K562 (cell line): ENCODE measurements around the gene CRK. TPM values are rescaled to one million over a fixed set of nuclear protein-coding genes. Genes with fewer than 3 reads are reported as not detected.

Source experiments
- ATAC-seq: fragments of 200-7000 bp; cut with Tn5 transposase; 3 replicates; pipeline ENCODE4 v1.9.1; 2020; ENCODE audit warnings: moderate library complexity
- BruUV-seq: library from RNA; stranded (reverse); fragments of 400-500 nt; replicated peaks from 2 replicates; lab custom pipeline; 2021; lab: Mats Ljungman, UMichigan
- CTCF ChIA-PET: fragments of 300-600 bp; formaldehyde crosslinking; extraction: SDS; loops from one replicate; lab custom pipeline; 2021; ENCODE audit warnings: low intra/inter-chr PET ratio; lab: Yijun Ruan, JAX
- POLR2A ChIA-PET: fragments of 300-600, 350-650 bp; sonication (Branson Sonifier 250); formaldehyde crosslinking; extraction: SDS; loops from one replicate; lab custom pipeline; 2021; ENCODE audit warnings: antibody characterized with exemption, inconsistent platforms; lab: Yijun Ruan, JAX
- DNase-seq, 4 experiments: peaks; one replicate each; pipeline versions ENCODE4 v3.0.0 to v3.0.0-alpha.2; 2011 to 2018; ENCODE audit warnings: low spot score in 3 of 4, mixed read lengths in 3 of 4; ENCODE audit errors: extremely low read depth in 1 of 4
- FAIRE-seq: peaks from 2 replicates; lab custom pipeline; 2011; peaks lifted over from hg19 to GRCh38; lab: Jason Lieb, UNC
- H2AFZ ChIP-seq: 2 replicates; pipeline ENCODE4 v1.6.0; 2011; ENCODE audit warnings: low read depth, low read length, control low read depth, inconsistent platforms
- H3K27ac ChIP-seq: fragments of 200-600 bp; 3 replicates; pipeline ENCODE4 v1.8.0; 2011; ENCODE audit warnings: low read depth, mild to moderate bottlenecking, control low read depth, inconsistent platforms, low read length, moderate library complexity, mixed read lengths; ENCODE audit errors: extremely low read depth
- H3K27me3 ChIP-seq, 2 experiments: fragments of 300-600 bp in 1 of 2; 2 replicates in 1 of 2; 3 replicates in 1 of 2; pipeline versions ENCODE4 v1.6.0 to v1.8.0; 2011; ENCODE audit warnings: inconsistent platforms in 2 of 2, low read length in 2 of 2, mild to moderate bottlenecking in 1 of 2, mixed read lengths in 1 of 2, moderate library complexity in 1 of 2; ENCODE audit not compliant: control insufficient read depth in 2 of 2, insufficient read depth in 2 of 2
- H3K36me3 ChIP-seq: fragments of 300-600 bp; 3 replicates; pipeline ENCODE4 v1.8.0; 2011; ENCODE audit warnings: mild to moderate bottlenecking, low read length, inconsistent platforms; ENCODE audit not compliant: control insufficient read depth, insufficient read depth
- H3K4me1 ChIP-seq, 2 experiments: fragments of 200-600 bp in 1 of 2; replicated peaks in 1 of 2; 2 replicates in 1 of 2; 3 replicates in 1 of 2; pipeline versions ENCODE4 v1.5.1 to v1.8.0; 2011; ENCODE audit warnings: inconsistent platforms in 2 of 2, low read length in 2 of 2, mild to moderate bottlenecking in 1 of 2, mixed read lengths in 1 of 2, moderate library complexity in 1 of 2; ENCODE audit not compliant: control insufficient read depth in 2 of 2, insufficient read depth in 2 of 2
- H3K4me2 ChIP-seq: 2 replicates; pipeline ENCODE4 v1.6.1; 2011; ENCODE audit warnings: low read length, control low read depth, inconsistent platforms, mixed read lengths; ENCODE audit not compliant: insufficient read depth
- H3K4me3 ChIP-seq: fragments of 200-600 bp; sonication (generic), shearing (Covaris generic); 2 replicates; pipeline ENCODE4 v1.5.1; 2016; ENCODE audit warnings: control low read depth, inconsistent platforms
- H3K79me2 ChIP-seq: fragments of 200-600 bp; 3 replicates; pipeline ENCODE4 v1.8.0; 2011; ENCODE audit warnings: low read length, inconsistent platforms; ENCODE audit not compliant: control insufficient read depth, insufficient read depth
- H3K9ac ChIP-seq, 2 experiments: 2 replicates each; pipeline versions ENCODE4 v1.6.0 to v1.6.1; 2011; ENCODE audit warnings: low read depth in 2 of 2, low read length in 2 of 2, control low read depth in 1 of 2, inconsistent platforms in 1 of 2, mild to moderate bottlenecking in 1 of 2, mixed read lengths in 1 of 2; ENCODE audit not compliant: insufficient read depth in 1 of 2
- H3K9me1 ChIP-seq: one replicate; pipeline ENCODE4 v1.6.0; 2011; ENCODE audit warnings: inconsistent platforms, mild to moderate bottlenecking, low read length, moderate library complexity; ENCODE audit not compliant: control insufficient read depth, insufficient read depth
- H3K9me3 ChIP-seq: replicated peaks from 2 replicates; pipeline ENCODE4 v1.5.1; 2011; ENCODE audit warnings: low read depth, low read length, inconsistent platforms; ENCODE audit not compliant: control insufficient read depth, insufficient read depth
- H4K20me1 ChIP-seq: replicated peaks from 2 replicates; pipeline ENCODE4 v1.6.1; 2011; ENCODE audit warnings: low read length, inconsistent platforms, mixed read lengths; ENCODE audit not compliant: control insufficient read depth, insufficient read depth
- BCLAF1 ChIP-seq, 2 experiments: fragments of 450-650 bp in 1 of 2; IDR thresholded peaks; 2 replicates each; pipeline ENCODE4 v1.6.1; 2011 to 2017; ENCODE audit warnings: low read depth in 2 of 2, antibody characterized with exemption in 1 of 2, borderline replicate concordance in 1 of 2, low read length in 1 of 2, mild to moderate bottlenecking in 1 of 2, mixed read lengths in 1 of 2; ENCODE audit not compliant: control insufficient read depth in 1 of 2
- ELF1 ChIP-seq: fragments of 200-800 bp; sonication (Bioruptor generic); IDR thresholded peaks from 2 replicates; pipeline ENCODE4 v1.6.1; 2016; ENCODE audit warnings: missing genetic modification characterization, missing compliant biosample characterization
- EWSR1 ChIP-seq: fragments of 450-650 bp; IDR thresholded peaks from 2 replicates; pipeline ENCODE4 v1.6.1; 2018; ENCODE audit warnings: borderline replicate concordance, mild to moderate bottlenecking, low read depth, moderate library complexity; ENCODE audit not compliant: partially characterized antibody
- GTF2B ChIP-seq: IDR thresholded peaks from 2 replicates; pipeline ENCODE4 v1.6.1; 2011; ENCODE audit not compliant: insufficient read length; ENCODE audit errors: extremely low read depth
- SNRNP70 ChIP-seq: fragments of 200-400 bp; formaldehyde crosslinking; optimal IDR thresholded peaks from 2 replicates; pipeline ENCODE3; 2017; ENCODE audit warnings: low read depth, low read length
- TCF7 ChIP-seq: sonication (generic); IDR thresholded peaks from 2 replicates; pipeline ENCODE4 v1.6.1; 2016; ENCODE audit warnings: antibody characterized with exemption, borderline replicate concordance
- TEAD1 ChIP-seq, 2 experiments: fragments of 450-650 bp in 1 of 2; sonication (generic) in 1 of 2; formaldehyde crosslinking; IDR thresholded peaks; 2 replicates each; pipeline versions ENCODE4 v1.4.0 to v1.8.0; 2020 to 2022; ENCODE audit warnings: mild to moderate bottlenecking in 2 of 2, missing genetic modification reagents in 1 of 2
- ZNF24 ChIP-seq: fragments of 450-650 bp; IDR thresholded peaks from 2 replicates; pipeline ENCODE4 v1.6.1; 2016
- ZNF280B ChIP-seq: fragments of 250-450 bp; sonication (Bioruptor Pico); IDR thresholded peaks from 2 replicates; pipeline ENCODE4 v1.5.1; 2021; ENCODE audit warnings: mild to moderate bottlenecking
- ZNF282 ChIP-seq: sonication (generic); formaldehyde crosslinking; IDR thresholded peaks from 2 replicates; pipeline ENCODE4 v1.8.1; 2023; ENCODE audit warnings: missing genetic modification reagents
- ZNF436 ChIP-seq: fragments of 250-450, 450-650 bp; sonication (Bioruptor Pico); formaldehyde crosslinking; IDR thresholded peaks from 2 replicates; pipeline ENCODE4 v1.7.0; 2020; ENCODE audit warnings: mild to moderate bottlenecking
- ZSCAN29 ChIP-seq: fragments of 450-650 bp; IDR thresholded peaks from 2 replicates; pipeline ENCODE4 v1.6.1; 2017
- WGBS: fragments of 100-300 bp; shearing (Covaris generic); methylation state at CpG from one replicate; pipeline ENCODE4 v1.1.6; 2016; ENCODE audit warnings: low coverage, mixed read lengths; ENCODE audit not compliant: insufficient coverage; ENCODE audit errors: missing lambda C conversion rate; 5-methylcytosine and 5-hydroxymethylcytosine counted together
- in situ Hi-C: fragments of 300-500 bp; cut with MboI; formaldehyde crosslinking; loops from 4 replicates; pipeline ENCODE4 v1.15.0; 2018; ENCODE audit warnings: inconsistent platforms, mixed read lengths
- intact Hi-C: fragments of 100-400 bp; cut with micrococcal nuclease; formaldehyde crosslinking; loops from 2 replicates; pipeline ENCODE4 v1.14.2; 2022
- polyA plus RNA-seq, 8 experiments: library from polyadenylated mRNA; depleted of rRNA in 4 of 8; stranded (reverse) in 5 of 8; unstranded in 3 of 8; fragments of >200 nt; fragmentation: Nextera tagmentation in 2 of 8; fragmentation: Illumina TruSeq in 1 of 8; extraction: Ambion mirVana in 2 of 8; extraction: Trizol in 1 of 8; gene quantifications; 2 replicates each; pipeline versions ENCODE4 v1.2.1 to v1.2.3, GENCODE V29; 2011 to 2014; ENCODE audit warnings: inconsistent platforms in 1 of 8, missing spikeins in 1 of 8
- total RNA-seq, 7 experiments: library from RNA; depleted of rRNA in 6 of 7; stranded (reverse); fragments of >200 nt in 6 of 7; fragmentation: Illumina TruSeq in 2 of 7; extraction: Trizol in 2 of 7; gene quantifications; 2 replicates each; pipeline versions ENCODE4 v1.2.1 to v1.2.3, GENCODE V29; 2011 to 2021; ENCODE audit warnings: low replicate concordance in 1 of 7
- TF ChIP-seq, protein P1 (sequence below): fragments of 200-400 bp; formaldehyde crosslinking; IDR thresholded peaks from 2 replicates; pipeline ENCODE4 v1.6.1; 2017; ENCODE audit warnings: mild to moderate bottlenecking, low read depth, low read length, moderate library complexity

CRK gene
- total and polyA plus RNA-seq, 9 of the 15 experiments (the other 6 are each of a cell fraction or from before 2014, with no cell fraction given) = 13.1 to 40.2 (median 26.1) TPM

DNA sequence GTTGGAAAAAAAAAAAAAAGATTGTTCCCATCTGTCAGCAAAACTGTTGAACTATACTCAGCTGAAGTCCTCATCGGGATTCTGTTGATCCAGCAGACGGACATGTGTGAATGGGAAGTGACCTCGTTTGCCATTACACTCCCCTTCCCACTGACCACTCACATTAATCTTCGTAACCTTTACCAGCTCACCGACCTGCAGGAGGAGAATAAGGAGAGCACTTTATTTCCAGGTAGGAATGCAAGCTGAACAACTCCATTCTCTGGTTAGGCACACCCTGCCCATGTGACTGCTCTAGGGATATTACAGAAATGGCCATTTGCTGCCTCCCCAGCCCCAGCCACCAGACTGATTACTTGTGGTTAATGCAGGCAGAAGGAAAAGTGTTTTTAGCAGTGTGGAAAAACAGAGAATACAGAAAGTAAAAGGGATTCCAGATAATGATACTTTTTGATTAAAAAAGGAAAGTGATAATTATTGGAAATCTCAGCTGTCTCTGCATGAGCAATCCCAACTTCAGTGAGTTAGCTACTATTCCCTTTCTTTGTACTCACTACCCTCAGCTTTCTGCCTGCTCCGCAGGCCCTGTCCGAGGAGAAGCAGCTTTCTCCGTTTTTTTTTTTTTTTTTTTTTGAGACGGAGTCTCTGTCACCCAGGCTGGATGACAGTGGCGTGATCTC, 32.4 kb downstream of the CRK start:
- no peak for FAIRE-seq
- TF ChIP-seq TCF7 (no peak), BCLAF1 (IDR thresholded peaks at IDR 0.05; ENCODE audit: borderline replicate concordance in 1 of 2, control insufficient read depth in 1 of 2, low read depth in 2 of 2, low read length in 1 of 2) (no peak), ZNF24 (no peak), TEAD1 (CRISPR knock-in tag; IDR thresholded peaks at IDR 0.05) (no peak), GTF2B (no peak), EWSR1 (no peak), ZSCAN29 (no peak), ZNF282 (CRISPR knock-in tag) (no peak), SNRNP70 (no peak), ELF1 (tag) (no peak), ZNF280B (CRISPR knock-in tag) (no peak), ZNF436 (CRISPR knock-in tag) (no peak)
- TF ChIP-seq, protein P1, sequence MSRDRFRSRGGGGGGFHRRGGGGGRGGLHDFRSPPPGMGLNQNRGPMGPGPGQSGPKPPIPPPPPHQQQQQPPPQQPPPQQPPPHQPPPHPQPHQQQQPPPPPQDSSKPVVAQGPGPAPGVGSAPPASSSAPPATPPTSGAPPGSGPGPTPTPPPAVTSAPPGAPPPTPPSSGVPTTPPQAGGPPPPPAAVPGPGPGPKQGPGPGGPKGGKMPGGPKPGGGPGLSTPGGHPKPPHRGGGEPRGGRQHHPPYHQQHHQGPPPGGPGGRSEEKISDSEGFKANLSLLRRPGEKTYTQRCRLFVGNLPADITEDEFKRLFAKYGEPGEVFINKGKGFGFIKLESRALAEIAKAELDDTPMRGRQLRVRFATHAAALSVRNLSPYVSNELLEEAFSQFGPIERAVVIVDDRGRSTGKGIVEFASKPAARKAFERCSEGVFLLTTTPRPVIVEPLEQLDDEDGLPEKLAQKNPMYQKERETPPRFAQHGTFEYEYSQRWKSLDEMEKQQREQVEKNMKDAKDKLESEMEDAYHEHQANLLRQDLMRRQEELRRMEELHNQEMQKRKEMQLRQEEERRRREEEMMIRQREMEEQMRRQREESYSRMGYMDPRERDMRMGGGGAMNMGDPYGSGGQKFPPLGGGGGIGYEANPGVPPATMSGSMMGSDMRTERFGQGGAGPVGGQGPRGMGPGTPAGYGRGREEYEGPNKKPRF = no peak

More for the DNA sequence above, 32.4 kb downstream of the CRK start:
- in situ Hi-C loops = no loop called here
- Histone ChIP-seq H2AFZ (no peak overlapping the region), H3K79me2 (peaks cover 10% of the 10 kb centered on the region; the same call in 2 of the 3 replicates), H3K4me2 (no peak overlapping the region), H3K4me3 (no peak overlapping the region), H3K27ac (no peak overlapping the region), H3K4me1 (no peaks in the 10 kb centered on the region), H3K36me3 (peaks cover 49% of the 10 kb centered on the region; the same call in 2 of the 3 replicates), H3K27me3 (no peaks in the 10 kb centered on the region), H4K20me1 (no peaks in the 10 kb centered on the region; the same call in none of the 2 replicates), H3K9me3 (no peaks in the 10 kb centered on the region), H3K9me1 (no peaks in the 10 kb centered on the region), H3K9ac (no peak overlapping the region)
- no peak for DNase-seq
- intact Hi-C loops = no loop called here
- ATAC-seq = no peak
- BruUV-seq = no TSS peak
- 79% methylated on average over 7 of the region's 10 CpGs for WGBS
- ChIA-PET CTCF (no interaction called here), POLR2A (interaction anchor here (0.6 to 1.1 kb wide), 3 partner anchors 10 to 23 kb away, joined by 3 to 4 read pairs (median 3); partner anchors contain the start of gene YWHAE)
